Sigmoid colon (tissue), 4 donors: ENCODE data around the gene GEN1.

Experiments used
- EP300 ChIP-seq, 4 donors: sonication (generic); formaldehyde crosslinking; IDR thresholded peaks; one replicate each; pipeline ENCODE4 v1.6.1; 2017; ENCODE audit warnings: antibody characterized with exemption in 4 of 4
- POLR2A ChIP-seq, 2 donors: fragments of 450-650 bp; IDR thresholded peaks; one replicate each; pipeline ENCODE4 v1.6.1; 2016; ENCODE audit warnings: antibody characterized with exemption in 2 of 2, mild to moderate bottlenecking in 2 of 2, moderate library complexity in 2 of 2
- POLR2AphosphoS5 ChIP-seq, 4 donors: sonication (generic); formaldehyde crosslinking; IDR thresholded peaks; one replicate each; pipeline ENCODE4 v1.6.1; 2017; ENCODE audit warnings: antibody characterized with exemption in 4 of 4
- TF ChIP-seq, protein P1 (sequence below), 4 experiments: fragments of 450-650 bp in 3 of 4; fragments of 200-600 bp in 1 of 4; IDR thresholded peaks; one replicate each; pipeline ENCODE4 v1.5.1; 2016 to 2019; ENCODE audit warnings: antibody characterized with exemption in 4 of 4, mild to moderate bottlenecking in 3 of 4, moderate library complexity in 2 of 4

DNA sequence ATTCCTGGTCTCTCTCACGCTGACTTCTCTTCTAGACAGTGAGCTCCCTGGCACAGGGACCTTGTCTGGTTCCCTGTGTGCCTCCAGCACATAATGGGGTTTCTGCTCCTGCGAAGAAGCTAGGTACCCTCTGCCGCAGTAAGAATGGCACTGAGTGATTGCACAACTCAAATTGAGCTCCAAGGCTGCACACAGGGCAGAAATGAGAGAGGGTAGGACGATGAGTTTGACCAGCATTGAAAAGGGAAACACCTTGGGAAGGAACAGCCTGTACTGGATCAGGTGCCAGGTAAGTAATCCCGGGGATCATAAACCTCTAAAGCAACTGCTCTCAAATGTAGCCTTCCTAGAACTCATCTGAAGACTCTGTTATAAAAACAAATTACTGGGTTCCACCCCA lies 41.4 kb downstream of the GEN1 start:
- TF ChIP-seq, protein P1, sequence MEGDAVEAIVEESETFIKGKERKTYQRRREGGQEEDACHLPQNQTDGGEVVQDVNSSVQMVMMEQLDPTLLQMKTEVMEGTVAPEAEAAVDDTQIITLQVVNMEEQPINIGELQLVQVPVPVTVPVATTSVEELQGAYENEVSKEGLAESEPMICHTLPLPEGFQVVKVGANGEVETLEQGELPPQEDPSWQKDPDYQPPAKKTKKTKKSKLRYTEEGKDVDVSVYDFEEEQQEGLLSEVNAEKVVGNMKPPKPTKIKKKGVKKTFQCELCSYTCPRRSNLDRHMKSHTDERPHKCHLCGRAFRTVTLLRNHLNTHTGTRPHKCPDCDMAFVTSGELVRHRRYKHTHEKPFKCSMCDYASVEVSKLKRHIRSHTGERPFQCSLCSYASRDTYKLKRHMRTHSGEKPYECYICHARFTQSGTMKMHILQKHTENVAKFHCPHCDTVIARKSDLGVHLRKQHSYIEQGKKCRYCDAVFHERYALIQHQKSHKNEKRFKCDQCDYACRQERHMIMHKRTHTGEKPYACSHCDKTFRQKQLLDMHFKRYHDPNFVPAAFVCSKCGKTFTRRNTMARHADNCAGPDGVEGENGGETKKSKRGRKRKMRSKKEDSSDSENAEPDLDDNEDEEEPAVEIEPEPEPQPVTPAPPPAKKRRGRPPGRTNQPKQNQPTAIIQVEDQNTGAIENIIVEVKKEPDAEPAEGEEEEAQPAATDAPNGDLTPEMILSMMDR (IDR thresholded peaks at IDR 0.05): no peak
- TF ChIP-seq POLR2AphosphoS5 (IDR thresholded peaks at IDR 0.05) (no peak), POLR2A (IDR thresholded peaks at IDR 0.05) (no peak), EP300 (IDR thresholded peaks at IDR 0.05) (no peak)
